HuH-7.5 (cell line): ENCODE results near the gene CYB5D1.

Source experiments
- DNase-seq: peaks from one replicate; pipeline ENCODE4 v3.0.0; 2011; ENCODE audit warnings: low spot score

CYB5D1 gene

DNA sequence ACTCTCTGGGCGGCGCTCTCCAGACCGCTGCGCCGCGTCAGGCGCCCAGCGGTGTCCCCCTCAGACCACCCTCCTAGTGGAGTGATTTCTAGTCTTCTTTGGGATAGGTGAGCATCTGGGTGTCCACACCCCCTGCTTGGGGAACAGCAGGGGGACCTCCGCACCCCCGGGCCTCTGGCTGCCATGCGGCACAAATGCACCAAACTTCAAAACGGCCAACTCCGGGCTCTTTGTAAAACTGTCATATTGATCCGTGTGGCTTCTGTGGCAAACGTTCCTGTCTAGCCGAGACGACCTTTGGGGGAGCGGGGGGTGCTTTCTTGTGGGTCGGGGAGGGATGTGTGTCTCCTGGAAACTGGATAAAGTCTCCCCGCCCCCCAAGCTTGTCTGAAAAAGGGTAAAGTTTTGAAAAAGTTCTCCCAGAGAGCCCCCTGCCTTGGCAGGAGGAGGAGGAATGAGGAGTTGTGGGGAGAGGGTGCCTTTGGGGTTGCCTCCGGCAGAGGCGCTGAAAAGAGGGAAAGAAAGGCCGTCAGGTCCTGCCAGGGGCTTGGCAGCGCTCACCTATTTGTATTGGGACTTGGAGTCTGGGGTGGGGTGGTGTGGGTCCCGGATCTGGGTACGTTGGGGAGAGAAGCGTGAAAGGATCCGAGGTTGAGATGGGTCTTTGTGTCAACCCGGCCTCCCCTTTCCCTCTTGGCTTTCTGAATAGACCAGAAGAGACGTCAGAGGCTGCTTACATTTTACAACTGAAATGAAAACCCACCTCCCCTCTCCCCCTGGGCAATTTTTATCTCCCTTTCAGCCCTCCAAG is 28.6 kb downstream of the CYB5D1 start:
- DNase-seq: peak; percentile 48

GRCh38 chr17:7887038-7887481 is 29.3 kb downstream of the CYB5D1 start:
- no peak for DNase-seq

DNA sequence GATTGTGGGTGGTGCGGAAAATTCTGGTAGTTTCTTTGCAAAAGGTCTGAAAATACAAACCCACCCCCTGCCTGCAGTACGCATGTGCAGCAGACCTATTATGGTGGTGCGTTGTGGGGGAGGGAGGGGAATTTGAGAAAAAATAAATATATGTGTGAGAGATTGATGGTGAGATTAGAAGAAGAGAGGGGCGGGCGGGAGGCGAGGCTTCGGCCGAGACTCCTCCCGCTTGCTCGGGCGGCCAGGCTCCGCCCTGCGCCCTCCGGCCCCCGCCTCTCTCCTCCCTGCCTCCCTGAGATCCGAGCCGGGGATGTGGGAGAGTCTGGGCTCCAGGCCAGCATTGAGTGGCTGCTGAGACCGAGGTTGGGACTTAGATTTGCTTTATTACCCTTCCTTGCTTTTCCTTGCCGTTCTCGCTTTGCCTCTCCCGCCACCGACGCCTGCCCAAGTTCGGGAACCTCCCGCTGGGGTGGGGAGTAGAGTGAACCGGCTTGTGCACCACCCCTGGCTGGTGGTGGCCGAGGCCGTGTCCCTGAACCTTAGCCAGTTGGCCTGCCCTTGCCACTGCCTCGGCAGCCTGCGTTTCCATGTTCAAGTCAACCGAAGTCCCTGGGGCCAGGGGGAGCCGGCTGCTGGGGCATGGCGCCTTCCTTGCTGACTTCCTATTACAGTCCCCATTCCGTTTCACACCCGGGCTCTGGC is 29.8 kb downstream of the CYB5D1 start:
- peak; percentile 89 for DNase-seq

- DNase-seq: no peak
These were observed 30.5 kb downstream of the CYB5D1 start, which contains the start of gene CHD3 for GRCh38 chr17:7888184-7888920. TSS of gene CHD3 (plus strand) at chr17:7888789. CDS start at chr17:7889001, 212 bp downstream.

GRCh38 chr17:7889166-7889955 is 31.6 kb downstream of the CYB5D1 start:
- DNase-seq: peak; percentile 31

DNA sequence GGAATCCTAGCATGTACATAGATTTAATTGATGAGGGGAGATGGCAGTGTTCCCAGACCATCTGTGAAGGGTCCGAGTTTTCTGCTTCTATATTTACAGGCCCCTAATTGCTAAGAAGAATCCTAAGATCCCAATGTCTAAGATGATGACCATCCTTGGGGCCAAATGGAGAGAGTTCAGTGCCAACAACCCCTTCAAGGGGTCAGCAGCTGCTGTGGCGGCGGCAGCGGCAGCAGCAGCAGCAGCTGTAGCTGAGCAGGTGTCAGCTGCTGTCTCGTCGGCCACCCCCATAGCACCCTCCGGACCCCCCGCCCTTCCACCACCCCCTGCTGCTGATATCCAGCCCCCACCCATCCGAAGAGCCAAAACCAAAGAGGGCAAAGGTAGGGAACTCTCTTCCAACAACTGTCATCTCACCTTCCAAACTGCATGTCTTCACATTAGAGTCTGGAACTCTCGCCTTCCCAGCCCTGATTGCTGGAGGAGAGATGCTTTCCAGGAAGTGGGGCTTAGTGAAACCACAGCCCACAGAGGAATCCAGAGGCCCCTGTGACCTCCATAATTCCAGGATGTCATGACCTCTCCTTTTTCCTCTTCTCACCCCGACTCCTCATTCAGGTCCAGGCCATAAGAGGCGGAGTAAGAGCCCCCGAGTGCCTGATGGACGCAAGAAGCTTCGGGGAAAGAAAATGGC is 35.5 kb downstream of the CYB5D1 start:
- DNase-seq: no peak

DNA sequence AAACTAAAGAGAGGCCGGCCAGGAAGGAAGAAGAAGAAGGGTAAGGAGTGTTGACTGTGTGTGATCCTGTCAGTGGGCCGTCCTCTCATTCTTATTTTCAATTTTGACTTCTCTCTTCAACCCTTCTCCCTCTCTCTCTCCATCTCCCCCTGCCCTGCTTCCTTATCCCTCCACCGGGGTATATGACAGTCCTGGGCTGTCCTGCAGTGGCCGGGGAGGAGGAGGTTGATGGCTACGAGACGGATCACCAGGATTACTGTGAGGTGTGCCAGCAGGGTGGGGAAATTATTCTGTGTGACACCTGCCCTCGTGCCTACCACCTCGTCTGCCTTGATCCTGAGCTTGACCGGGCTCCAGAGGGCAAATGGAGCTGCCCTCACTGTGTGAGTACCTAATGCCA is 36.4 kb downstream of the CYB5D1 start:
- DNase-seq: no peak

- no peak for DNase-seq
These were observed 37.1 kb downstream of the CYB5D1 start for GRCh38 chr17:7894866-7895265.

DNA sequence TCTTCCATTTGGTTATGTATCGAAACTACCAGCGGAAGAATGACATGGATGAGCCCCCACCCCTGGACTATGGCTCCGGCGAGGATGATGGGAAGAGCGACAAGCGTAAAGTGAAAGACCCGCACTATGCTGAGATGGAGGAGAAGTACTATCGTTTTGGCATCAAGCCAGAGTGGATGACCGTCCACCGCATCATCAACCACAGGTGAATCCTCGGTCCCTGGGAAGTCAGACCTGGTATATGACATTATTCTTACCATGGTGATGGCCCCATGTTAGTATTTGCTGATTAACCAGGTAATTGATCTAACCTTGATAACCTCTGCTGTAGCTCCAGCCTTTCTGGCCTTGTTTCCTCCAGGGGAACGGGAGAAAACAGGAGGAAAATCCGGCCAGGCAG is 39.3 kb downstream of the CYB5D1 start:
- no peak for DNase-seq

GRCh38 chr17:7897773-7898172 is 40.0 kb downstream of the CYB5D1 start:
- peak; percentile 35 for DNase-seq

- DNase-seq: no peak
These were observed 45.6 kb downstream of the CYB5D1 start for GRCh38 chr17:7903154-7904103.

DNA sequence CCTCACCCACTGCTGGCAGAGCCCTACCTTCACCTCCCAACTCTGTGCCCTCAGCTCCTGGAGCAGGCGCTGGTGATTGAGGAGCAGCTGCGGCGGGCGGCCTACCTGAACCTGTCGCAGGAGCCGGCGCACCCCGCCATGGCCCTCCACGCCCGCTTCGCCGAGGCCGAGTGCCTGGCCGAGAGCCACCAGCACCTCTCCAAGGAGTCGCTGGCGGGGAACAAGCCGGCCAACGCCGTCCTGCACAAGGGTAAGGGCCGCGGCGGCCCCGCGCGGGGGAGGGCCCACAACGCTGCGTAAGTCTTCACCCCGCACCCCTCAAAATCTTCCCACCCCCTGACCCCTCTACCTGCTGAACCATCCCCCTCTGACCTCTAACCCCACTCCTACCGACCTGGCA is 51.3 kb downstream of the CYB5D1 start:
- DNase-seq: no peak

DNA sequence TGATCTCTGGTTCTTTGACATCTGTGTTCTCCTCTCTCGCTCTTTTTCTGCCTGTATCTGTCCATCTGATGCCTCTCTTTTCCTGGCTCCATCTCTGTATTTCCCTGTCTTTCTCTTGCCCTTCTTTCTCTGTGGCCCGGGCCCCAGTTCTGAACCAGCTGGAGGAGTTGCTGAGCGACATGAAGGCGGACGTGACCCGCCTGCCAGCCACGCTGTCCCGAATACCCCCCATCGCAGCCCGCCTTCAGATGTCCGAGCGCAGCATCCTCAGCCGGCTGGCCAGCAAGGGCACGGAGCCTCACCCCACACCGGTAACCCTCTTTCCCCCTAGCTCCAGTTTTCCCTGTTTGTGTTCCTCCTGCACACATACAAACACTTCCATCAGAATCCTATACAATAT is 52.5 kb downstream of the CYB5D1 start:
- no peak for DNase-seq

GRCh38 chr17:7910711-7911110 is 52.9 kb downstream of the CYB5D1 start:
- no peak for DNase-seq

DNA sequence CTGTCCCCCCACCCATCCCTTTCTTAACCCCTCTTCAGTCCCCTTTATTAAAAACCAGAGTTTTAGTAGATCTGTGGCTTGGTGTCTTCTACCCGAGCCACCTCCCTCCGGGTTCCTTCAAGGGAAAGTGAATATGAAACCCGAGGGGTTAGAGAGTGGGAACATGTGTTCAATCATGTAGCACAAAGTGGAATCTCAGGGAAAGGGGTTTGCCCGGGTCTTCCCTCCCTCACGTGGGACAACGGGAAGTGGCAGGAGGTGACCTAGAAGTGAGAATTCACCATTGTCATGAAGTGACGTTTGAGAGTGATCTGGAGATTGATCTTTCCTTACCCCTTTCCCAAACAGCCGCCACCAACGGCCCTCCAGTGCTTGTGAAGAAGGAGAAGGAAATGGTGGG is 53.3 kb downstream of the CYB5D1 start:
- no peak for DNase-seq
